ENCODE data around the gene PDLIM1. TPM values are rescaled to one million over a fixed set of nuclear protein-coding genes. Genes with fewer than 3 reads are reported as not detected.

Gene PDLIM1
- total and polyA plus RNA-seq, 2 experiments from 2014 or later, result 111 to 233 TPM

DNA sequence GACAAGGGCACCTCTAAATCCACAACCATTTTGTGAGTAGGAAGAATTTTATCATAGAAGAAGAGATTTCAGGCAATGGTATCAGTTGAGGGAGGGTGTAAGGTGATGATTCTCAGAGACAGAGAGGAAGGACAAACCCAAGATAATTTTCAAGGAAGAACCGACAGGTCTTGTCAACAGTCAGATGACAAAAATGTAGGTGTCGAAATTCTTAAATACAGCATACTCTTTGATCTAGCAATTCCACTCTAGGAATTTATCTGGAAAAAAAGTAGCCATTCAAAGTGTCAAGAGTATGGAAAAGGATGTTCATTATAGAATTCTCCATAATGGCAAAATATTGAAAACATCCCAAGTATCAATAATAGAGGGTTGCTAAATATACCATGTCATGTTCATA is 14.2 kb upstream of the PDLIM1 start:
- TF ChIP-seq NANOG (IDR thresholded peaks at IDR 0.05; ENCODE audit: borderline replicate concordance) (no peak), STAT1 (IDR thresholded peaks at IDR 0.05; ENCODE audit: unreplicated experiment) (no peak), CREB1 (CRISPR knock-in tag; IDR thresholded peaks at IDR 0.05; ENCODE audit: low read depth) (no peak), EZH2phosphoT487 (IDR thresholded peaks at IDR 0.05; ENCODE audit: unreplicated experiment) (no peak), POLR2AphosphoS5 (IDR thresholded peaks at IDR 0.05; ENCODE audit: low read depth) (no peak), ZNF331 (CRISPR knock-in tag; IDR thresholded peaks at IDR 0.05; ENCODE audit: low read depth) (no peak), EZH2 (IDR thresholded peaks at IDR 0.05; ENCODE audit: low read depth, unreplicated experiment) (no peak), JUNB (IDR thresholded peaks at IDR 0.05; ENCODE audit: unreplicated experiment) (no peak), ZNF114 (CRISPR knock-in tag; IDR thresholded peaks at IDR 0.05) (no peak)
- TF ChIP-seq, protein P1, sequence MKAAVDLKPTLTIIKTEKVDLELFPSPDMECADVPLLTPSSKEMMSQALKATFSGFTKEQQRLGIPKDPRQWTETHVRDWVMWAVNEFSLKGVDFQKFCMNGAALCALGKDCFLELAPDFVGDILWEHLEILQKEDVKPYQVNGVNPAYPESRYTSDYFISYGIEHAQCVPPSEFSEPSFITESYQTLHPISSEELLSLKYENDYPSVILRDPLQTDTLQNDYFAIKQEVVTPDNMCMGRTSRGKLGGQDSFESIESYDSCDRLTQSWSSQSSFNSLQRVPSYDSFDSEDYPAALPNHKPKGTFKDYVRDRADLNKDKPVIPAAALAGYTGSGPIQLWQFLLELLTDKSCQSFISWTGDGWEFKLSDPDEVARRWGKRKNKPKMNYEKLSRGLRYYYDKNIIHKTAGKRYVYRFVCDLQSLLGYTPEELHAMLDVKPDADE (IDR thresholded peaks at IDR 0.05), result no peak
- TF ChIP-seq, protein P2, sequence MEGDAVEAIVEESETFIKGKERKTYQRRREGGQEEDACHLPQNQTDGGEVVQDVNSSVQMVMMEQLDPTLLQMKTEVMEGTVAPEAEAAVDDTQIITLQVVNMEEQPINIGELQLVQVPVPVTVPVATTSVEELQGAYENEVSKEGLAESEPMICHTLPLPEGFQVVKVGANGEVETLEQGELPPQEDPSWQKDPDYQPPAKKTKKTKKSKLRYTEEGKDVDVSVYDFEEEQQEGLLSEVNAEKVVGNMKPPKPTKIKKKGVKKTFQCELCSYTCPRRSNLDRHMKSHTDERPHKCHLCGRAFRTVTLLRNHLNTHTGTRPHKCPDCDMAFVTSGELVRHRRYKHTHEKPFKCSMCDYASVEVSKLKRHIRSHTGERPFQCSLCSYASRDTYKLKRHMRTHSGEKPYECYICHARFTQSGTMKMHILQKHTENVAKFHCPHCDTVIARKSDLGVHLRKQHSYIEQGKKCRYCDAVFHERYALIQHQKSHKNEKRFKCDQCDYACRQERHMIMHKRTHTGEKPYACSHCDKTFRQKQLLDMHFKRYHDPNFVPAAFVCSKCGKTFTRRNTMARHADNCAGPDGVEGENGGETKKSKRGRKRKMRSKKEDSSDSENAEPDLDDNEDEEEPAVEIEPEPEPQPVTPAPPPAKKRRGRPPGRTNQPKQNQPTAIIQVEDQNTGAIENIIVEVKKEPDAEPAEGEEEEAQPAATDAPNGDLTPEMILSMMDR (conservative IDR thresholded peaks at IDR 0.05; ENCODE audit: low read depth in 2 of 2), result no peak
- TF ChIP-seq, protein P3, sequence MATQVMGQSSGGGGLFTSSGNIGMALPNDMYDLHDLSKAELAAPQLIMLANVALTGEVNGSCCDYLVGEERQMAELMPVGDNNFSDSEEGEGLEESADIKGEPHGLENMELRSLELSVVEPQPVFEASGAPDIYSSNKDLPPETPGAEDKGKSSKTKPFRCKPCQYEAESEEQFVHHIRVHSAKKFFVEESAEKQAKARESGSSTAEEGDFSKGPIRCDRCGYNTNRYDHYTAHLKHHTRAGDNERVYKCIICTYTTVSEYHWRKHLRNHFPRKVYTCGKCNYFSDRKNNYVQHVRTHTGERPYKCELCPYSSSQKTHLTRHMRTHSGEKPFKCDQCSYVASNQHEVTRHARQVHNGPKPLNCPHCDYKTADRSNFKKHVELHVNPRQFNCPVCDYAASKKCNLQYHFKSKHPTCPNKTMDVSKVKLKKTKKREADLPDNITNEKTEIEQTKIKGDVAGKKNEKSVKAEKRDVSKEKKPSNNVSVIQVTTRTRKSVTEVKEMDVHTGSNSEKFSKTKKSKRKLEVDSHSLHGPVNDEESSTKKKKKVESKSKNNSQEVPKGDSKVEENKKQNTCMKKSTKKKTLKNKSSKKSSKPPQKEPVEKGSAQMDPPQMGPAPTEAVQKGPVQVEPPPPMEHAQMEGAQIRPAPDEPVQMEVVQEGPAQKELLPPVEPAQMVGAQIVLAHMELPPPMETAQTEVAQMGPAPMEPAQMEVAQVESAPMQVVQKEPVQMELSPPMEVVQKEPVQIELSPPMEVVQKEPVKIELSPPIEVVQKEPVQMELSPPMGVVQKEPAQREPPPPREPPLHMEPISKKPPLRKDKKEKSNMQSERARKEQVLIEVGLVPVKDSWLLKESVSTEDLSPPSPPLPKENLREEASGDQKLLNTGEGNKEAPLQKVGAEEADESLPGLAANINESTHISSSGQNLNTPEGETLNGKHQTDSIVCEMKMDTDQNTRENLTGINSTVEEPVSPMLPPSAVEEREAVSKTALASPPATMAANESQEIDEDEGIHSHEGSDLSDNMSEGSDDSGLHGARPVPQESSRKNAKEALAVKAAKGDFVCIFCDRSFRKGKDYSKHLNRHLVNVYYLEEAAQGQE (IDR thresholded peaks at IDR 0.05; ENCODE audit: unreplicated experiment), result no peak
- TF ChIP-seq, protein P4, sequence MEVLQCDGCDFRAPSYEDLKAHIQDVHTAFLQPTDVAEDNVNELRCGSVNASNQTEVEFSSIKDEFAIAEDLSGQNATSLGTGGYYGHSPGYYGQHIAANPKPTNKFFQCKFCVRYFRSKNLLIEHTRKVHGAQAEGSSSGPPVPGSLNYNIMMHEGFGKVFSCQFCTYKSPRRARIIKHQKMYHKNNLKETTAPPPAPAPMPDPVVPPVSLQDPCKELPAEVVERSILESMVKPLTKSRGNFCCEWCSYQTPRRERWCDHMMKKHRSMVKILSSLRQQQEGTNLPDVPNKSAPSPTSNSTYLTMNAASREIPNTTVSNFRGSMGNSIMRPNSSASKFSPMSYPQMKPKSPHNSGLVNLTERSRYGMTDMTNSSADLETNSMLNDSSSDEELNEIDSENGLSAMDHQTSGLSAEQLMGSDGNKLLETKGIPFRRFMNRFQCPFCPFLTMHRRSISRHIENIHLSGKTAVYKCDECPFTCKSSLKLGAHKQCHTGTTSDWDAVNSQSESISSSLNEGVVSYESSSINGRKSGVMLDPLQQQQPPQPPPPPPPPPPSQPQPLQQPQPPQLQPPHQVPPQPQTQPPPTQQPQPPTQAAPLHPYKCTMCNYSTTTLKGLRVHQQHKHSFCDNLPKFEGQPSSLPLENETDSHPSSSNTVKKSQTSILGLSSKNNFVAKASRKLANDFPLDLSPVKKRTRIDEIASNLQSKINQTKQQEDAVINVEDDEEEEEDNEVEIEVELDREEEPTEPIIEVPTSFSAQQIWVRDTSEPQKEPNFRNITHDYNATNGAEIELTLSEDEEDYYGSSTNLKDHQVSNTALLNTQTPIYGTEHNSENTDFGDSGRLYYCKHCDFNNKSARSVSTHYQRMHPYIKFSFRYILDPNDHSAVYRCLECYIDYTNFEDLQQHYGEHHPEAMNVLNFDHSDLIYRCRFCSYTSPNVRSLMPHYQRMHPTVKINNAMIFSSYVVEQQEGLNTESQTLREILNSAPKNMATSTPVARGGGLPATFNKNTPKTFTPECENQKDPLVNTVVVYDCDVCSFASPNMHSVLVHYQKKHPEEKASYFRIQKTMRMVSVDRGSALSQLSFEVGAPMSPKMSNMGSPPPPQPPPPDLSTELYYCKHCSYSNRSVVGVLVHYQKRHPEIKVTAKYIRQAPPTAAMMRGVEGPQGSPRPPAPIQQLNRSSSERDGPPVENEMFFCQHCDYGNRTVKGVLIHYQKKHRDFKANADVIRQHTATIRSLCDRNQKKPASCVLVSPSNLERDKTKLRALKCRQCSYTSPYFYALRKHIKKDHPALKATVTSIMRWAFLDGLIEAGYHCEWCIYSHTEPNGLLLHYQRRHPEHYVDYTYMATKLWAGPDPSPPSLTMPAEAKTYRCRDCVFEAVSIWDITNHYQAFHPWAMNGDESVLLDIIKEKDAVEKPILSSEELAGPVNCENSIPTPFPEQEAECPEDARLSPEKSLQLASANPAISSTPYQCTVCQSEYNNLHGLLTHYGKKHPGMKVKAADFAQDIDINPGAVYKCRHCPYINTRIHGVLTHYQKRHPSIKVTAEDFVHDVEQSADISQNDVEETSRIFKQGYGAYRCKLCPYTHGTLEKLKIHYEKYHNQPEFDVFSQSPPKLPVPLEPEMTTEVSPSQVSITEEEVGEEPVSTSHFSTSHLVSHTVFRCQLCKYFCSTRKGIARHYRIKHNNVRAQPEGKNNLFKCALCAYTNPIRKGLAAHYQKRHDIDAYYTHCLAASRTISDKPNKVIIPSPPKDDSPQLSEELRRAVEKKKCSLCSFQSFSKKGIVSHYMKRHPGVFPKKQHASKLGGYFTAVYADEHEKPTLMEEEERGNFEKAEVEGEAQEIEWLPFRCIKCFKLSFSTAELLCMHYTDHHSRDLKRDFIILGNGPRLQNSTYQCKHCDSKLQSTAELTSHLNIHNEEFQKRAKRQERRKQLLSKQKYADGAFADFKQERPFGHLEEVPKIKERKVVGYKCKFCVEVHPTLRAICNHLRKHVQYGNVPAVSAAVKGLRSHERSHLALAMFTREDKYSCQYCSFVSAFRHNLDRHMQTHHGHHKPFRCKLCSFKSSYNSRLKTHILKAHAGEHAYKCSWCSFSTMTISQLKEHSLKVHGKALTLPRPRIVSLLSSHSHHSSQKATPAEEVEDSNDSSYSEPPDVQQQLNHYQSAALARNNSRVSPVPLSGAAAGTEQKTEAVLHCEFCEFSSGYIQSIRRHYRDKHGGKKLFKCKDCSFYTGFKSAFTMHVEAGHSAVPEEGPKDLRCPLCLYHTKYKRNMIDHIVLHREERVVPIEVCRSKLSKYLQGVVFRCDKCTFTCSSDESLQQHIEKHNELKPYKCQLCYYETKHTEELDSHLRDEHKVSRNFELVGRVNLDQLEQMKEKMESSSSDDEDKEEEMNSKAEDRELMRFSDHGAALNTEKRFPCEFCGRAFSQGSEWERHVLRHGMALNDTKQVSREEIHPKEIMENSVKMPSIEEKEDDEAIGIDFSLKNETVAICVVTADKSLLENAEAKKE (CRISPR knock-in tag; IDR thresholded peaks at IDR 0.05), result no peak
- Histone ChIP-seq H3K79me2 (replicated peaks; ENCODE audit: insufficient read depth) (no peaks in the 10 kb centered on the region), H3K36me3 (ENCODE audit: insufficient read depth) (no peaks in the 10 kb centered on the region), H3K4me3 (no peak overlapping the region), H3K4me1 (ENCODE audit: insufficient read depth) (peaks cover 3% of the 10 kb centered on the region), H3K27ac (ENCODE audit: low read depth) (no peak overlapping the region), H3K27me3 (ENCODE audit: insufficient read depth) (0 out of 2 replicates have a peak, but pooled peaks cover 7% of the 10 kb centered on the region), H3F3A (replicated peaks; ENCODE audit: low read depth) (peaks cover 9% of the 10 kb centered on the region), H4K20me1 (replicated peaks; ENCODE audit: insufficient read depth) (no peaks in the 10 kb centered on the region), H3K9me2 (ENCODE audit: insufficient read depth) (peaks cover 2% of the 10 kb centered on the region; the same call in 1 of the 2 replicates), H3K4me2 (0 out of 2 replicates have a peak overlapping the region, but pooled peaks have one; percentile 18), H2AFZ (no peak overlapping the region)
- no peak for ATAC-seq
- no peaks in the 10 kb centered on the region for H3K9me3 Mint-ChIP-seq
- no peaks in the 10 kb centered on the region; the same call in 2 of the 3 replicates for H3K4me1 Mint-ChIP-seq
- H3K4me3 Mint-ChIP-seq, result no peak overlapping the region
- no peak for DNase-seq (ENCODE audit: low spot score)
- H3K27ac Mint-ChIP-seq, result no peak overlapping the region
- H3K36me3 Mint-ChIP-seq (ENCODE audit: low read depth), result no peaks in the 10 kb centered on the region
- H3K27me3 Mint-ChIP-seq (ENCODE audit: insufficient read depth, low read depth, poor library complexity), result peaks cover 2% of the 10 kb centered on the region
